Measurements from ENCODE around the gene ACTR10.

DNA sequence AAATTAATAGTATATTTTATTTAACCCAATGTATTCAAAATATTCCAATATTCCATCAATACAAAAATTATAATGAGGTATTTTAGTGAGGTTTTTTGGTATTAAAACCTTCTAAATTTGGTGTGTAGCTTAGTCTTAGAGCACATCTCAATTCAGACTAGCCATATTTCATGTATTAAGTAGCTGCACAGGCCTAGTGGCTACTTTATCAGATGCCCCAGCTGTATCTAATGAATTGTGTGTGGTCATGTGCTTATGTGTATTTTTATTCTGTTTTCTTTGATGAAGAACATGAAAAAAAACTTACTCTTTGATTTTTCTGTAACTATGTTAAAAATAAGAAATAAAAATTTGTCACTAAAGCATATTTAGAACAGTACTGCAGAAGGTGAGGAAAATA, 13.2 kb downstream of the ACTR10 start:
- TF ChIP-seq, protein P1, sequence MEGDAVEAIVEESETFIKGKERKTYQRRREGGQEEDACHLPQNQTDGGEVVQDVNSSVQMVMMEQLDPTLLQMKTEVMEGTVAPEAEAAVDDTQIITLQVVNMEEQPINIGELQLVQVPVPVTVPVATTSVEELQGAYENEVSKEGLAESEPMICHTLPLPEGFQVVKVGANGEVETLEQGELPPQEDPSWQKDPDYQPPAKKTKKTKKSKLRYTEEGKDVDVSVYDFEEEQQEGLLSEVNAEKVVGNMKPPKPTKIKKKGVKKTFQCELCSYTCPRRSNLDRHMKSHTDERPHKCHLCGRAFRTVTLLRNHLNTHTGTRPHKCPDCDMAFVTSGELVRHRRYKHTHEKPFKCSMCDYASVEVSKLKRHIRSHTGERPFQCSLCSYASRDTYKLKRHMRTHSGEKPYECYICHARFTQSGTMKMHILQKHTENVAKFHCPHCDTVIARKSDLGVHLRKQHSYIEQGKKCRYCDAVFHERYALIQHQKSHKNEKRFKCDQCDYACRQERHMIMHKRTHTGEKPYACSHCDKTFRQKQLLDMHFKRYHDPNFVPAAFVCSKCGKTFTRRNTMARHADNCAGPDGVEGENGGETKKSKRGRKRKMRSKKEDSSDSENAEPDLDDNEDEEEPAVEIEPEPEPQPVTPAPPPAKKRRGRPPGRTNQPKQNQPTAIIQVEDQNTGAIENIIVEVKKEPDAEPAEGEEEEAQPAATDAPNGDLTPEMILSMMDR (IDR thresholded peaks at IDR 0.05) = no peak
- no peak for TF ChIP-seq POLR2A (IDR thresholded peaks at IDR 0.05)
- no peak for TF ChIP-seq POLR2AphosphoS5 (IDR thresholded peaks at IDR 0.05; ENCODE audit: insufficient read depth in 1 of 2, low read depth in 1 of 2)

All from vagina (tissue), 2 donors.